GM23338 (cell line): Measurements from ENCODE around the gene PIK3R3. TPM values are rescaled to one million over a fixed set of nuclear protein-coding genes. Genes with fewer than 3 reads are reported as not detected.

ENCODE experiments used
- ATAC-seq: fragments of 200-7000 bp; cut with Tn5 transposase; 3 replicates; pipeline ENCODE4 v1.9.1; 2020
- DNase-seq: peaks from one replicate; pipeline ENCODE4 v3.0.0-alpha.2; 2015; ENCODE audit warnings: low spot score
- H2AFZ ChIP-seq: fragments of 200-600 bp; sonication (generic); 2 replicates; pipeline ENCODE4 v1.8.0; 2016; ENCODE audit warnings: antibody characterized with exemption, mild to moderate bottlenecking, moderate library complexity
- H3F3A ChIP-seq: fragments of 200-600 bp; sonication (generic); replicated peaks from 2 replicates; pipeline ENCODE4 v1.8.0; 2017; ENCODE audit warnings: antibody characterized with exemption, mixed run types, low read depth
- H3K27ac ChIP-seq: fragments of 200-600 bp; sonication (generic); 2 replicates; pipeline ENCODE4 v1.6.1; 2016; ENCODE audit warnings: low read depth
- H3K27me3 ChIP-seq: fragments of 200-600 bp; sonication (generic); 2 replicates; pipeline ENCODE4 v1.8.0; 2016; ENCODE audit warnings: mild to moderate bottlenecking, mixed run types, moderate library complexity; ENCODE audit not compliant: insufficient read depth
- H3K36me3 ChIP-seq: fragments of 200-600 bp; sonication (generic); 2 replicates; pipeline ENCODE4 v1.8.0; 2016; ENCODE audit warnings: mild to moderate bottlenecking; ENCODE audit not compliant: insufficient read depth
- H3K4me1 ChIP-seq: fragments of 200-600 bp; sonication (generic); 2 replicates; pipeline ENCODE4 v1.8.0; 2016; ENCODE audit warnings: mild to moderate bottlenecking, moderate library complexity; ENCODE audit not compliant: insufficient read depth
- H3K4me2 ChIP-seq: fragments of 200-600 bp; sonication (generic); 2 replicates; pipeline ENCODE4 v1.7.1; 2017; ENCODE audit warnings: mixed run types
- H3K4me3 ChIP-seq: fragments of 200-600 bp; sonication (generic); 2 replicates; pipeline ENCODE4 v1.6.1; 2016; ENCODE audit warnings: mixed run types
- H3K79me2 ChIP-seq: fragments of 200-600 bp; sonication (generic); replicated peaks from 2 replicates; pipeline ENCODE4 v1.8.0; 2017; ENCODE audit warnings: mild to moderate bottlenecking; ENCODE audit not compliant: insufficient read depth
- H3K9me2 ChIP-seq: fragments of 200-600 bp; sonication (generic); 2 replicates; pipeline ENCODE4 v1.8.0; 2017; ENCODE audit not compliant: insufficient read depth
- H4K20me1 ChIP-seq: fragments of 200-600 bp; sonication (generic); replicated peaks from 2 replicates; pipeline ENCODE4 v1.8.0; 2017; ENCODE audit warnings: mild to moderate bottlenecking; ENCODE audit not compliant: insufficient read depth
- H3K27ac Mint-ChIP-seq: 2 replicates; pipeline ENCODE4 v1.8.0; 2020; ENCODE audit warnings: inconsistent platforms, mild to moderate bottlenecking, moderate library complexity, mixed read lengths
- H3K27me3 Mint-ChIP-seq: 3 replicates; pipeline ENCODE4 v1.8.0; 2022; ENCODE audit warnings: low read depth, mild to moderate bottlenecking, moderate library complexity, mixed read lengths, inconsistent platforms; ENCODE audit not compliant: insufficient read depth, poor library complexity
- H3K36me3 Mint-ChIP-seq: 3 replicates; pipeline ENCODE4 v1.8.0; 2021; ENCODE audit warnings: low read depth, mild to moderate bottlenecking, inconsistent platforms, moderate library complexity, mixed read lengths
- H3K4me1 Mint-ChIP-seq: 3 replicates; pipeline ENCODE4 v1.8.0; 2020; ENCODE audit warnings: mild to moderate bottlenecking, inconsistent platforms, mixed read lengths
- H3K4me3 Mint-ChIP-seq: 3 replicates; pipeline ENCODE4 v1.8.0; 2021; ENCODE audit warnings: moderate library complexity, mild to moderate bottlenecking, inconsistent platforms, mixed read lengths
- H3K9me3 Mint-ChIP-seq: 3 replicates; pipeline ENCODE4 v1.8.0; 2020; ENCODE audit warnings: moderate library complexity, mild to moderate bottlenecking, inconsistent platforms, mixed read lengths
- EZH2 ChIP-seq: fragments of 200-600 bp; sonication (generic); IDR thresholded peaks from one replicate; pipeline ENCODE4 v1.8.0; 2017; ENCODE audit warnings: antibody characterized with exemption, mild to moderate bottlenecking, low read depth; ENCODE audit not compliant: unreplicated experiment
- EZH2phosphoT487 ChIP-seq: fragments of 200-600 bp; sonication (generic); IDR thresholded peaks from one replicate; pipeline ENCODE4 v1.8.1; 2018; ENCODE audit warnings: antibody characterized with exemption; ENCODE audit not compliant: unreplicated experiment
- JUNB ChIP-seq: IDR thresholded peaks from one replicate; pipeline ENCODE4 v1.6.1; 2016; ENCODE audit warnings: antibody characterized with exemption; ENCODE audit not compliant: unreplicated experiment
- POLR2AphosphoS5 ChIP-seq: IDR thresholded peaks from 2 replicates; pipeline ENCODE4 v1.6.1; 2016; ENCODE audit warnings: antibody characterized with exemption, low read depth
- REST ChIP-seq: IDR thresholded peaks from one replicate; pipeline ENCODE4 v1.6.1; 2018; ENCODE audit warnings: antibody characterized with exemption; ENCODE audit not compliant: unreplicated experiment
- polyA plus RNA-seq: library from polyadenylated mRNA; unstranded; fragments of >200 nt; fragmentation: Nextera tagmentation; extraction: Ambion mirVana; gene quantifications from 2 replicates; pipeline ENCODE4 v1.2.1, GENCODE V29; 2016
- total RNA-seq: library from RNA; depleted of rRNA; stranded (reverse); fragments of >200 nt; shearing (Covaris generic); gene quantifications from 2 replicates; pipeline ENCODE4 v1.2.3, GENCODE V29; 2014
- TF ChIP-seq, protein P1 (sequence below), 2 experiments: fragments of 200-600 bp in 1 of 2; sonication (generic) in 1 of 2; conservative IDR thresholded peaks; 2 replicates each; pipeline versions ENCODE4 v1.5.1 to v1.6.1; 2016 to 2017; ENCODE audit warnings: antibody characterized with exemption in 2 of 2, low read depth in 2 of 2, mild to moderate bottlenecking in 2 of 2, moderate library complexity in 1 of 2
- TF ChIP-seq, protein P2 (sequence below): fragments of 250-450 bp; sonication (Bioruptor Pico); IDR thresholded peaks from 2 replicates; pipeline ENCODE4 v1.5.0; 2020; ENCODE audit warnings: mild to moderate bottlenecking, moderate library complexity

The PIK3R3 gene
- total and polyA plus RNA-seq, 2 experiments from 2014 or later, result 7.5 to 8.6 TPM

GRCh38 chr1:46070164-46070814 is 62.1 kb downstream of the PIK3R3 start:
- no peak overlapping the region for H3K4me3 Mint-ChIP-seq
- H4K20me1 ChIP-seq, result no peaks in the 10 kb centered on the region
- H2AFZ ChIP-seq, result no peak overlapping the region
- TF ChIP-seq, protein P1, sequence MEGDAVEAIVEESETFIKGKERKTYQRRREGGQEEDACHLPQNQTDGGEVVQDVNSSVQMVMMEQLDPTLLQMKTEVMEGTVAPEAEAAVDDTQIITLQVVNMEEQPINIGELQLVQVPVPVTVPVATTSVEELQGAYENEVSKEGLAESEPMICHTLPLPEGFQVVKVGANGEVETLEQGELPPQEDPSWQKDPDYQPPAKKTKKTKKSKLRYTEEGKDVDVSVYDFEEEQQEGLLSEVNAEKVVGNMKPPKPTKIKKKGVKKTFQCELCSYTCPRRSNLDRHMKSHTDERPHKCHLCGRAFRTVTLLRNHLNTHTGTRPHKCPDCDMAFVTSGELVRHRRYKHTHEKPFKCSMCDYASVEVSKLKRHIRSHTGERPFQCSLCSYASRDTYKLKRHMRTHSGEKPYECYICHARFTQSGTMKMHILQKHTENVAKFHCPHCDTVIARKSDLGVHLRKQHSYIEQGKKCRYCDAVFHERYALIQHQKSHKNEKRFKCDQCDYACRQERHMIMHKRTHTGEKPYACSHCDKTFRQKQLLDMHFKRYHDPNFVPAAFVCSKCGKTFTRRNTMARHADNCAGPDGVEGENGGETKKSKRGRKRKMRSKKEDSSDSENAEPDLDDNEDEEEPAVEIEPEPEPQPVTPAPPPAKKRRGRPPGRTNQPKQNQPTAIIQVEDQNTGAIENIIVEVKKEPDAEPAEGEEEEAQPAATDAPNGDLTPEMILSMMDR (conservative IDR thresholded peaks at IDR 0.05; ENCODE audit: low read depth in 2 of 2), result no peak
- no peaks in the 10 kb centered on the region for H3K4me1 ChIP-seq
- no peaks in the 10 kb centered on the region for H3K27me3 Mint-ChIP-seq
- H3K9me3 Mint-ChIP-seq, result no peaks in the 10 kb centered on the region
- H3K36me3 ChIP-seq, result no peaks in the 10 kb centered on the region
- H3K4me1 Mint-ChIP-seq, result peaks cover 6% of the 10 kb centered on the region; the same call in 2 of the 3 replicates
- H3K27ac Mint-ChIP-seq, result no peak overlapping the region
- DNase-seq, result no peak
- no peak overlapping the region for H3K27ac ChIP-seq
- no peaks in the 10 kb centered on the region for H3K27me3 ChIP-seq
- no peak for ATAC-seq
- H3K9me2 ChIP-seq, result no peaks in the 10 kb centered on the region
- no peaks in the 10 kb centered on the region for H3F3A ChIP-seq
- no peaks in the 10 kb centered on the region for H3K36me3 Mint-ChIP-seq
- no peaks in the 10 kb centered on the region for H3K79me2 ChIP-seq
- no peak overlapping the region for H3K4me3 ChIP-seq
- H3K4me2 ChIP-seq, result no peak overlapping the region

DNA sequence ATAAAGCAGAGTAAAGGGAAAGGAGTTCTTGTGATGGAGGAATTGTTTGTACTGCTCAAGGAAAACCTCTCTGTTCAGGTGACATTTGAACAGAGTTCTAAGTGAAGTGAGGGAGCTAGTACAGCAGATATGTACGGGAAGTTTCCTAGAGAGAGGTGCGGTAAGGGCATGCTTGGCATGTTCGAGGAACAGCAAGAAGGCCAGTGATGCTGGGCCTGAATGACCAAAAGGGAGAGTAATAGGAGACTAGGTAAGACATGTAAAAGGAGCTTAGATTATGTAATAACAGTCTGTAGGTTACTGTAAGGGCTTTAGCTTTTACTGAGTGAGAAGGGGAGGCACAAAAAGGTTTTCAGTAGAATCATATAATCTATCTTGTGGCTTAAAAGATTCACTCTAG is 63.9 kb downstream of the PIK3R3 start:
- H4K20me1 ChIP-seq, result no peaks in the 10 kb centered on the region
- no peaks in the 10 kb centered on the region for H3F3A ChIP-seq
- no peaks in the 10 kb centered on the region for H3K79me2 ChIP-seq
- H3K27ac ChIP-seq, result no peak overlapping the region
- H3K4me1 ChIP-seq, result no peaks in the 10 kb centered on the region
- no peak overlapping the region for H2AFZ ChIP-seq
- H3K4me3 Mint-ChIP-seq, result no peak overlapping the region
- H3K9me2 ChIP-seq, result no peaks in the 10 kb centered on the region
- no peaks in the 10 kb centered on the region for H3K9me3 Mint-ChIP-seq
- no peak for ATAC-seq
- H3K36me3 Mint-ChIP-seq, result no peaks in the 10 kb centered on the region
- no peak overlapping the region for H3K4me3 ChIP-seq
- no peaks in the 10 kb centered on the region for H3K36me3 ChIP-seq
- H3K4me1 Mint-ChIP-seq, result peaks cover 6% of the 10 kb centered on the region; the same call in 2 of the 3 replicates
- no peaks in the 10 kb centered on the region for H3K27me3 Mint-ChIP-seq
- H3K27ac Mint-ChIP-seq, result no peak overlapping the region
- DNase-seq, result no peak
- no peaks in the 10 kb centered on the region for H3K27me3 ChIP-seq
- H3K4me2 ChIP-seq, result no peak overlapping the region
- no peak for TF ChIP-seq EZH2phosphoT487
- no peak for TF ChIP-seq REST
- no peak for TF ChIP-seq JUNB
- TF ChIP-seq POLR2AphosphoS5, result no peak
- TF ChIP-seq, protein P2, sequence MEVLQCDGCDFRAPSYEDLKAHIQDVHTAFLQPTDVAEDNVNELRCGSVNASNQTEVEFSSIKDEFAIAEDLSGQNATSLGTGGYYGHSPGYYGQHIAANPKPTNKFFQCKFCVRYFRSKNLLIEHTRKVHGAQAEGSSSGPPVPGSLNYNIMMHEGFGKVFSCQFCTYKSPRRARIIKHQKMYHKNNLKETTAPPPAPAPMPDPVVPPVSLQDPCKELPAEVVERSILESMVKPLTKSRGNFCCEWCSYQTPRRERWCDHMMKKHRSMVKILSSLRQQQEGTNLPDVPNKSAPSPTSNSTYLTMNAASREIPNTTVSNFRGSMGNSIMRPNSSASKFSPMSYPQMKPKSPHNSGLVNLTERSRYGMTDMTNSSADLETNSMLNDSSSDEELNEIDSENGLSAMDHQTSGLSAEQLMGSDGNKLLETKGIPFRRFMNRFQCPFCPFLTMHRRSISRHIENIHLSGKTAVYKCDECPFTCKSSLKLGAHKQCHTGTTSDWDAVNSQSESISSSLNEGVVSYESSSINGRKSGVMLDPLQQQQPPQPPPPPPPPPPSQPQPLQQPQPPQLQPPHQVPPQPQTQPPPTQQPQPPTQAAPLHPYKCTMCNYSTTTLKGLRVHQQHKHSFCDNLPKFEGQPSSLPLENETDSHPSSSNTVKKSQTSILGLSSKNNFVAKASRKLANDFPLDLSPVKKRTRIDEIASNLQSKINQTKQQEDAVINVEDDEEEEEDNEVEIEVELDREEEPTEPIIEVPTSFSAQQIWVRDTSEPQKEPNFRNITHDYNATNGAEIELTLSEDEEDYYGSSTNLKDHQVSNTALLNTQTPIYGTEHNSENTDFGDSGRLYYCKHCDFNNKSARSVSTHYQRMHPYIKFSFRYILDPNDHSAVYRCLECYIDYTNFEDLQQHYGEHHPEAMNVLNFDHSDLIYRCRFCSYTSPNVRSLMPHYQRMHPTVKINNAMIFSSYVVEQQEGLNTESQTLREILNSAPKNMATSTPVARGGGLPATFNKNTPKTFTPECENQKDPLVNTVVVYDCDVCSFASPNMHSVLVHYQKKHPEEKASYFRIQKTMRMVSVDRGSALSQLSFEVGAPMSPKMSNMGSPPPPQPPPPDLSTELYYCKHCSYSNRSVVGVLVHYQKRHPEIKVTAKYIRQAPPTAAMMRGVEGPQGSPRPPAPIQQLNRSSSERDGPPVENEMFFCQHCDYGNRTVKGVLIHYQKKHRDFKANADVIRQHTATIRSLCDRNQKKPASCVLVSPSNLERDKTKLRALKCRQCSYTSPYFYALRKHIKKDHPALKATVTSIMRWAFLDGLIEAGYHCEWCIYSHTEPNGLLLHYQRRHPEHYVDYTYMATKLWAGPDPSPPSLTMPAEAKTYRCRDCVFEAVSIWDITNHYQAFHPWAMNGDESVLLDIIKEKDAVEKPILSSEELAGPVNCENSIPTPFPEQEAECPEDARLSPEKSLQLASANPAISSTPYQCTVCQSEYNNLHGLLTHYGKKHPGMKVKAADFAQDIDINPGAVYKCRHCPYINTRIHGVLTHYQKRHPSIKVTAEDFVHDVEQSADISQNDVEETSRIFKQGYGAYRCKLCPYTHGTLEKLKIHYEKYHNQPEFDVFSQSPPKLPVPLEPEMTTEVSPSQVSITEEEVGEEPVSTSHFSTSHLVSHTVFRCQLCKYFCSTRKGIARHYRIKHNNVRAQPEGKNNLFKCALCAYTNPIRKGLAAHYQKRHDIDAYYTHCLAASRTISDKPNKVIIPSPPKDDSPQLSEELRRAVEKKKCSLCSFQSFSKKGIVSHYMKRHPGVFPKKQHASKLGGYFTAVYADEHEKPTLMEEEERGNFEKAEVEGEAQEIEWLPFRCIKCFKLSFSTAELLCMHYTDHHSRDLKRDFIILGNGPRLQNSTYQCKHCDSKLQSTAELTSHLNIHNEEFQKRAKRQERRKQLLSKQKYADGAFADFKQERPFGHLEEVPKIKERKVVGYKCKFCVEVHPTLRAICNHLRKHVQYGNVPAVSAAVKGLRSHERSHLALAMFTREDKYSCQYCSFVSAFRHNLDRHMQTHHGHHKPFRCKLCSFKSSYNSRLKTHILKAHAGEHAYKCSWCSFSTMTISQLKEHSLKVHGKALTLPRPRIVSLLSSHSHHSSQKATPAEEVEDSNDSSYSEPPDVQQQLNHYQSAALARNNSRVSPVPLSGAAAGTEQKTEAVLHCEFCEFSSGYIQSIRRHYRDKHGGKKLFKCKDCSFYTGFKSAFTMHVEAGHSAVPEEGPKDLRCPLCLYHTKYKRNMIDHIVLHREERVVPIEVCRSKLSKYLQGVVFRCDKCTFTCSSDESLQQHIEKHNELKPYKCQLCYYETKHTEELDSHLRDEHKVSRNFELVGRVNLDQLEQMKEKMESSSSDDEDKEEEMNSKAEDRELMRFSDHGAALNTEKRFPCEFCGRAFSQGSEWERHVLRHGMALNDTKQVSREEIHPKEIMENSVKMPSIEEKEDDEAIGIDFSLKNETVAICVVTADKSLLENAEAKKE (CRISPR knock-in tag), result no peak
- TF ChIP-seq EZH2, result no peak
